ENCODE measurements around the gene SVIP.

The SVIP gene

DNA sequence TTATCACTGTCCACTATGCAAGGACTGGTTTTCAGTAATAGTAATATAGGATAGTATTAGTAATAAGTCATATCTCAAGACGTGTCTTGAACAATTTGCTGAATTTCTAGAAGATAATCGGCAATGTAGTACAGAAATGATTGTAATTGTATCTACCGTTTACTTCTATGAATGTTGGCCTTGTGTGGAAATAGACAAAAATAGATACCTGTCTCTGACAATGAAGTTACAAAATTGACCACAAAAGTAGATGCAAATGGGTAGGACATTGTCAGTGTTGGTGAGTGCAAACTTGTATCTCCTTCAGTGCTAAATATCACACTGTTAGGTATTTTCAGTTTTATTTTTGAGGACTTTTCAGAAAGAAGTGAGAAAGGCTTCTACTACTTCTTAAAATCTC lies 43.1 kb downstream of the SVIP start:
- TF ChIP-seq, protein P1, sequence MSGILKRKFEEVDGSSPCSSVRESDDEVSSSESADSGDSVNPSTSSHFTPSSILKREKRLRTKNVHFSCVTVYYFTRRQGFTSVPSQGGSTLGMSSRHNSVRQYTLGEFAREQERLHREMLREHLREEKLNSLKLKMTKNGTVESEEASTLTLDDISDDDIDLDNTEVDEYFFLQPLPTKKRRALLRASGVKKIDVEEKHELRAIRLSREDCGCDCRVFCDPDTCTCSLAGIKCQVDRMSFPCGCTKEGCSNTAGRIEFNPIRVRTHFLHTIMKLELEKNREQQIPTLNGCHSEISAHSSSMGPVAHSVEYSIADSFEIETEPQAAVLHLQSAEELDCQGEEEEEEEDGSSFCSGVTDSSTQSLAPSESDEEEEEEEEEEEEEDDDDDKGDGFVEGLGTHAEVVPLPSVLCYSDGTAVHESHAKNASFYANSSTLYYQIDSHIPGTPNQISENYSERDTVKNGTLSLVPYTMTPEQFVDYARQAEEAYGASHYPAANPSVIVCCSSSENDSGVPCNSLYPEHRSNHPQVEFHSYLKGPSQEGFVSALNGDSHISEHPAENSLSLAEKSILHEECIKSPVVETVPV (CRISPR knock-in tag; IDR thresholded peaks at IDR 0.05) = no peak
- TF ChIP-seq, protein P2, sequence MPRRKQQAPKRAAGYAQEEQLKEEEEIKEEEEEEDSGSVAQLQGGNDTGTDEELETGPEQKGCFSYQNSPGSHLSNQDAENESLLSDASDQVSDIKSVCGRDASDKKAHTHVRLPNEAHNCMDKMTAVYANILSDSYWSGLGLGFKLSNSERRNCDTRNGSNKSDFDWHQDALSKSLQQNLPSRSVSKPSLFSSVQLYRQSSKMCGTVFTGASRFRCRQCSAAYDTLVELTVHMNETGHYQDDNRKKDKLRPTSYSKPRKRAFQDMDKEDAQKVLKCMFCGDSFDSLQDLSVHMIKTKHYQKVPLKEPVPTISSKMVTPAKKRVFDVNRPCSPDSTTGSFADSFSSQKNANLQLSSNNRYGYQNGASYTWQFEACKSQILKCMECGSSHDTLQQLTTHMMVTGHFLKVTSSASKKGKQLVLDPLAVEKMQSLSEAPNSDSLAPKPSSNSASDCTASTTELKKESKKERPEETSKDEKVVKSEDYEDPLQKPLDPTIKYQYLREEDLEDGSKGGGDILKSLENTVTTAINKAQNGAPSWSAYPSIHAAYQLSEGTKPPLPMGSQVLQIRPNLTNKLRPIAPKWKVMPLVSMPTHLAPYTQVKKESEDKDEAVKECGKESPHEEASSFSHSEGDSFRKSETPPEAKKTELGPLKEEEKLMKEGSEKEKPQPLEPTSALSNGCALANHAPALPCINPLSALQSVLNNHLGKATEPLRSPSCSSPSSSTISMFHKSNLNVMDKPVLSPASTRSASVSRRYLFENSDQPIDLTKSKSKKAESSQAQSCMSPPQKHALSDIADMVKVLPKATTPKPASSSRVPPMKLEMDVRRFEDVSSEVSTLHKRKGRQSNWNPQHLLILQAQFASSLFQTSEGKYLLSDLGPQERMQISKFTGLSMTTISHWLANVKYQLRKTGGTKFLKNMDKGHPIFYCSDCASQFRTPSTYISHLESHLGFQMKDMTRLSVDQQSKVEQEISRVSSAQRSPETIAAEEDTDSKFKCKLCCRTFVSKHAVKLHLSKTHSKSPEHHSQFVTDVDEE (CRISPR knock-in tag; IDR thresholded peaks at IDR 0.05) = no peak
- TF ChIP-seq ARNTL (CRISPR knock-in tag; IDR thresholded peaks at IDR 0.05; ENCODE audit: borderline replicate concordance, low read depth) = no peak
- no peak for TF ChIP-seq ISL1 (CRISPR knock-in tag; IDR thresholded peaks at IDR 0.05)
- no peak for TF ChIP-seq ZNF70 (CRISPR knock-in tag; IDR thresholded peaks at IDR 0.05)
- TF ChIP-seq ZNF8 (CRISPR knock-in tag; IDR thresholded peaks at IDR 0.05) = no peak
- TF ChIP-seq ZNF565 (CRISPR knock-in tag; conservative IDR thresholded peaks at IDR 0.05; ENCODE audit: low read depth) = no peak
- TF ChIP-seq, protein P3, sequence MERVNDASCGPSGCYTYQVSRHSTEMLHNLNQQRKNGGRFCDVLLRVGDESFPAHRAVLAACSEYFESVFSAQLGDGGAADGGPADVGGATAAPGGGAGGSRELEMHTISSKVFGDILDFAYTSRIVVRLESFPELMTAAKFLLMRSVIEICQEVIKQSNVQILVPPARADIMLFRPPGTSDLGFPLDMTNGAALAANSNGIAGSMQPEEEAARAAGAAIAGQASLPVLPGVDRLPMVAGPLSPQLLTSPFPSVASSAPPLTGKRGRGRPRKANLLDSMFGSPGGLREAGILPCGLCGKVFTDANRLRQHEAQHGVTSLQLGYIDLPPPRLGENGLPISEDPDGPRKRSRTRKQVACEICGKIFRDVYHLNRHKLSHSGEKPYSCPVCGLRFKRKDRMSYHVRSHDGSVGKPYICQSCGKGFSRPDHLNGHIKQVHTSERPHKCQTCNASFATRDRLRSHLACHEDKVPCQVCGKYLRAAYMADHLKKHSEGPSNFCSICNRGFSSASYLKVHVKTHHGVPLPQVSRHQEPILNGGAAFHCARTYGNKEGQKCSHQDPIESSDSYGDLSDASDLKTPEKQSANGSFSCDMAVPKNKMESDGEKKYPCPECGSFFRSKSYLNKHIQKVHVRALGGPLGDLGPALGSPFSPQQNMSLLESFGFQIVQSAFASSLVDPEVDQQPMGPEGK (CRISPR knock-in tag; IDR thresholded peaks at IDR 0.05; ENCODE audit: borderline replicate concordance) = no peak
- TF ChIP-seq CSDC2 (CRISPR knock-in tag; IDR thresholded peaks at IDR 0.05) = no peak
- TF ChIP-seq RARB (CRISPR knock-in tag; IDR thresholded peaks at IDR 0.05) = no peak
- no peak for TF ChIP-seq BACH2 (CRISPR knock-in tag; IDR thresholded peaks at IDR 0.05; ENCODE audit: borderline replicate concordance)
- TF ChIP-seq, protein P4, sequence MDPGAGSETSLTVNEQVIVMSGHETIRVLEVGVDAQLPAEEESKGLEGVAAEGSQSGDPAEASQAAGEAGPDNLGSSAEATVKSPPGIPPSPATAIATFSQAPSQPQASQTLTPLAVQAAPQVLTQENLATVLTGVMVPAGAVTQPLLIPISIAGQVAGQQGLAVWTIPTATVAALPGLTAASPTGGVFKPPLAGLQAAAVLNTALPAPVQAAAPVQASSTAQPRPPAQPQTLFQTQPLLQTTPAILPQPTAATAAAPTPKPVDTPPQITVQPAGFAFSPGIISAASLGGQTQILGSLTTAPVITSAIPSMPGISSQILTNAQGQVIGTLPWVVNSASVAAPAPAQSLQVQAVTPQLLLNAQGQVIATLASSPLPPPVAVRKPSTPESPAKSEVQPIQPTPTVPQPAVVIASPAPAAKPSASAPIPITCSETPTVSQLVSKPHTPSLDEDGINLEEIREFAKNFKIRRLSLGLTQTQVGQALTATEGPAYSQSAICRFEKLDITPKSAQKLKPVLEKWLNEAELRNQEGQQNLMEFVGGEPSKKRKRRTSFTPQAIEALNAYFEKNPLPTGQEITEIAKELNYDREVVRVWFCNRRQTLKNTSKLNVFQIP (CRISPR knock-in tag; IDR thresholded peaks at IDR 0.05; ENCODE audit: borderline replicate concordance, low read depth) = no peak
- no peak for TF ChIP-seq GLIS3 (CRISPR knock-in tag; IDR thresholded peaks at IDR 0.05)
- TF ChIP-seq ZFP3 (CRISPR knock-in tag; IDR thresholded peaks at IDR 0.05) = no peak
- TF ChIP-seq, protein P5, sequence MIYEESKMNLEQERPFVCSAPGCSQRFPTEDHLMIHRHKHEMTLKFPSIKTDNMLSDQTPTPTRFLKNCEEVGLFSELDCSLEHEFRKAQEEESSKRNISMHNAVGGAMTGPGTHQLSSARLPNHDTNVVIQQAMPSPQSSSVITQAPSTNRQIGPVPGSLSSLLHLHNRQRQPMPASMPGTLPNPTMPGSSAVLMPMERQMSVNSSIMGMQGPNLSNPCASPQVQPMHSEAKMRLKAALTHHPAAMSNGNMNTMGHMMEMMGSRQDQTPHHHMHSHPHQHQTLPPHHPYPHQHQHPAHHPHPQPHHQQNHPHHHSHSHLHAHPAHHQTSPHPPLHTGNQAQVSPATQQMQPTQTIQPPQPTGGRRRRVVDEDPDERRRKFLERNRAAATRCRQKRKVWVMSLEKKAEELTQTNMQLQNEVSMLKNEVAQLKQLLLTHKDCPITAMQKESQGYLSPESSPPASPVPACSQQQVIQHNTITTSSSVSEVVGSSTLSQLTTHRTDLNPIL (CRISPR knock-in tag; IDR thresholded peaks at IDR 0.05; ENCODE audit: low read depth) = no peak
- TF ChIP-seq TCF4 (CRISPR knock-in tag; IDR thresholded peaks at IDR 0.05; ENCODE audit: borderline replicate concordance) = no peak
- TF ChIP-seq ZFP30 (CRISPR knock-in tag; IDR thresholded peaks at IDR 0.05) = no peak
- TF ChIP-seq SNAI2 (CRISPR knock-in tag; IDR thresholded peaks at IDR 0.05) = no peak
- TF ChIP-seq TOX (CRISPR knock-in tag; IDR thresholded peaks at IDR 0.05; ENCODE audit: borderline replicate concordance) = no peak
- TF ChIP-seq ZC3H10 (CRISPR knock-in tag; IDR thresholded peaks at IDR 0.05) = no peak
- no peak for ATAC-seq

DNA sequence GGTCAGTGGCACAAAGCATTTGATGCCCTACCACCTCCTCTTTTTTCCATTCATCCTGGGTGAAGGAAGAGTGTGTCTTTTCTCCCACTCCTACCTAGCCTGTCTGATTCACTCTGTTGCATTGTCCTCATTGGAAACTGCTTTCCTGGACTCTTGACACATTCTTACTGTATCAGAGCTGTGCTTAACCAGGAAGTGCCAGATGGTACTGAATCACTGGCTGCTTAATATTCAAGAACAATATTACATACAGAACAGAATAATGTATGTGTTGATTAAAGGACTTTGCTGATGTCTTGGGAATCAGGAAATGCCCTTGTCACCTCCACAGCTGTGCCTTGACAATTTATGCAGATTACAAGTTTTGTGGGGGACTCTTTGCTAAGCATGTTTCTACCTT lies 44.4 kb downstream of the SVIP start:
- no peak for ATAC-seq
- TF ChIP-seq ARNTL (CRISPR knock-in tag; IDR thresholded peaks at IDR 0.05; ENCODE audit: borderline replicate concordance, low read depth) (no peak), ZFP3 (CRISPR knock-in tag; IDR thresholded peaks at IDR 0.05) (0 out of 2 replicates have a peak, but pooled peaks have one; percentile 13), CSDC2 (CRISPR knock-in tag; IDR thresholded peaks at IDR 0.05) (no peak)
- TF ChIP-seq, protein P2 (CRISPR knock-in tag; IDR thresholded peaks at IDR 0.05) = no peak

Data from SK-N-SH treated with all-trans-retinoic acid at 6 μM for 48 hours (cell line).